IMR-90 (cell line): Measurements from ENCODE around the gene MUC5B. TPM values are rescaled to one million over a fixed set of nuclear protein-coding genes. Genes with fewer than 3 reads are reported as not detected.

ENCODE experiments used
- ATAC-seq: fragments of 200-7000 bp; cut with Tn5 transposase; 2 replicates; pipeline ENCODE4 v1.9.1; 2020; ENCODE audit warnings: low read depth, mild to moderate bottlenecking, moderate library complexity
- BruUV-seq: library from RNA; stranded (reverse); fragments of 400-500 nt; replicated peaks from 2 replicates; lab custom pipeline; 2021; lab: Mats Ljungman, UMichigan
- CTCF ChIA-PET: fragments of 300-600 bp; formaldehyde crosslinking; extraction: SDS; loops from one replicate; lab custom pipeline; 2021; ENCODE audit warnings: antibody characterized with exemption; lab: Yijun Ruan, JAX
- POLR2A ChIA-PET: fragments of 300-600 bp; sonication (Branson Sonifier 250); formaldehyde crosslinking; loops from one replicate; lab custom pipeline; 2022; ENCODE audit warnings: antibody characterized with exemption; ENCODE audit not compliant: unreplicated experiment; lab: Charles Lee
- DNase-seq: peaks from one replicate; pipeline ENCODE4 v3.0.0; 2013
- H2AFZ ChIP-seq: replicated peaks from 2 replicates; pipeline ENCODE3; 2013; ENCODE audit warnings: low read length, mild to moderate bottlenecking; ENCODE audit not compliant: poor library complexity
- H2AK5ac ChIP-seq: 2 replicates; pipeline ENCODE4 v1.6.1; 2013; ENCODE audit warnings: low read depth, low read length, inconsistent platforms
- H2AK9ac ChIP-seq: replicated peaks from 2 replicates; pipeline ENCODE3; 2013; ENCODE audit warnings: mild to moderate bottlenecking, low read depth, low read length, moderate library complexity; ENCODE audit not compliant: poor library complexity
- H2BK120ac ChIP-seq: 2 replicates; pipeline ENCODE4 v1.6.1; 2013; ENCODE audit warnings: low read depth, low read length, inconsistent platforms
- H2BK15ac ChIP-seq: 3 replicates; pipeline ENCODE4 v1.6.1; 2013; ENCODE audit warnings: low read depth, low read length, inconsistent platforms
- H2BK20ac ChIP-seq: 2 replicates; pipeline ENCODE4 v1.6.1; 2013; ENCODE audit warnings: low read depth, mild to moderate bottlenecking, inconsistent platforms, low read length, moderate library complexity
- H2BK5ac ChIP-seq: 2 replicates; pipeline ENCODE4 v1.6.1; 2013; ENCODE audit warnings: mild to moderate bottlenecking, low read depth, low read length, inconsistent platforms; ENCODE audit not compliant: poor library complexity, severe bottlenecking
- H3K14ac ChIP-seq: replicated peaks from 2 replicates; pipeline ENCODE4 v1.6.1; 2013; ENCODE audit warnings: low read depth, low read length, inconsistent platforms
- H3K18ac ChIP-seq: 2 replicates; pipeline ENCODE4 v1.6.1; 2013; ENCODE audit warnings: low read depth, low read length, control low read depth
- H3K23ac ChIP-seq: 2 replicates; pipeline ENCODE4 v1.6.1; 2013; ENCODE audit warnings: low read depth, low read length, inconsistent platforms
- H3K27ac ChIP-seq: 2 replicates; pipeline ENCODE4 v1.5.1; 2013; ENCODE audit warnings: mild to moderate bottlenecking, control low read depth, low read length; ENCODE audit not compliant: insufficient read depth
- H3K27me3 ChIP-seq: 2 replicates; pipeline ENCODE4 v1.6.1; 2013; ENCODE audit warnings: low read length; ENCODE audit not compliant: control insufficient read depth, insufficient read depth
- H3K36me3 ChIP-seq: 2 replicates; pipeline ENCODE4 v1.6.1; 2013; ENCODE audit warnings: low read length, mixed read lengths; ENCODE audit not compliant: control insufficient read depth, insufficient read depth
- H3K4ac ChIP-seq: 2 replicates; pipeline ENCODE4 v1.6.1; 2013; ENCODE audit warnings: low read depth, low read length, inconsistent platforms
- H3K4me1 ChIP-seq: 2 replicates; pipeline ENCODE4 v1.6.1; 2013; ENCODE audit warnings: low read length, mixed read lengths; ENCODE audit not compliant: control insufficient read depth, insufficient read depth
- H3K4me2 ChIP-seq: 2 replicates; pipeline ENCODE4 v1.6.1; 2013; ENCODE audit warnings: low read depth, mild to moderate bottlenecking, control low read depth, low read length, moderate library complexity
- H3K4me3 ChIP-seq: 2 replicates; pipeline ENCODE4 v1.5.1; 2013; ENCODE audit warnings: low read depth, mild to moderate bottlenecking, control low read depth, low read length, moderate library complexity; ENCODE audit not compliant: insufficient read depth
- H3K56ac ChIP-seq: 2 replicates; pipeline ENCODE4 v1.6.1; 2013; ENCODE audit warnings: low read length, inconsistent platforms; ENCODE audit not compliant: insufficient read depth; ENCODE audit errors: extremely low read depth
- H3K79me1 ChIP-seq, 2 experiments: 2 replicates each; pipeline ENCODE4 v1.6.1; 2013; ENCODE audit warnings: low read length in 2 of 2, inconsistent platforms in 1 of 2, low read depth in 1 of 2
- H3K9ac ChIP-seq: 2 replicates; pipeline ENCODE4 v1.6.1; 2013; ENCODE audit warnings: low read depth, low read length, control low read depth
- H3K9me1 ChIP-seq: 2 replicates; pipeline ENCODE4 v1.6.1; 2013; ENCODE audit warnings: low read length, inconsistent platforms; ENCODE audit not compliant: insufficient read depth
- H3K9me3 ChIP-seq: 2 replicates; pipeline ENCODE4 v1.6.1; 2013; ENCODE audit warnings: low read length; ENCODE audit not compliant: control insufficient read depth, insufficient read depth
- H4K20me1 ChIP-seq: 2 replicates; pipeline ENCODE4 v1.6.1; 2013; ENCODE audit warnings: low read length, inconsistent platforms; ENCODE audit not compliant: insufficient read depth
- H4K5ac ChIP-seq: 2 replicates; pipeline ENCODE4 v1.6.1; 2013; ENCODE audit warnings: mild to moderate bottlenecking, low read depth, low read length, control low read depth
- H4K8ac ChIP-seq, 2 experiments: 2 replicates each; pipeline ENCODE4 v1.6.1; 2013; ENCODE audit warnings: low read depth in 2 of 2, low read length in 2 of 2, control low read depth in 1 of 2, inconsistent platforms in 1 of 2
- H4K91ac ChIP-seq: 2 replicates; pipeline ENCODE4 v1.6.1; 2013; ENCODE audit warnings: low read depth, low read length, inconsistent platforms; ENCODE audit not compliant: insufficient read depth
- BHLHE40 ChIP-seq: fragments of 150-350 bp; IDR thresholded peaks from 2 replicates; pipeline ENCODE4 v1.6.1; 2016; ENCODE audit warnings: mild to moderate bottlenecking, low read depth, low read length
- CEBPB ChIP-seq: IDR thresholded peaks from 2 replicates; pipeline ENCODE4 v1.6.1; 2012; ENCODE audit warnings: low read depth, low read length, improper control_type of control experiment
- CHD1 ChIP-seq: IDR thresholded peaks from 2 replicates; pipeline ENCODE4 v1.6.1; 2012; ENCODE audit warnings: low read depth, low read length, improper control_type of control experiment
- FOS ChIP-seq: fragments of 150-350 bp; IDR thresholded peaks from 2 replicates; pipeline ENCODE4 v1.6.1; 2016; ENCODE audit warnings: low read depth, low read length
- MAFK ChIP-seq: IDR thresholded peaks from 2 replicates; pipeline ENCODE4 v1.6.1; 2012; ENCODE audit warnings: low read depth, low read length, improper control_type of control experiment
- MAZ ChIP-seq: IDR thresholded peaks from 2 replicates; pipeline ENCODE4 v1.6.1; 2012; ENCODE audit warnings: low read depth, mild to moderate bottlenecking, low read length, improper control_type of control experiment, moderate library complexity, borderline replicate concordance
- MXI1 ChIP-seq: IDR thresholded peaks from 2 replicates; pipeline ENCODE4 v1.6.1; 2012; ENCODE audit warnings: low read depth, mild to moderate bottlenecking, low read length, moderate library complexity, borderline replicate concordance
- NFE2L2 ChIP-seq: fragments of 150-350 bp; IDR thresholded peaks from 2 replicates; pipeline ENCODE4 v1.6.1; 2016; ENCODE audit warnings: low read depth, mild to moderate bottlenecking, low read length
- POLR2A ChIP-seq: IDR thresholded peaks from 2 replicates; pipeline ENCODE4 v1.6.1; 2012; ENCODE audit warnings: mild to moderate bottlenecking, low read depth, low read length
- RAD21 ChIP-seq: IDR thresholded peaks from 2 replicates; pipeline ENCODE4 v1.6.1; 2012; ENCODE audit warnings: low read length, improper control_type of control experiment
- RCOR1 ChIP-seq: IDR thresholded peaks from 2 replicates; pipeline ENCODE4 v1.6.1; 2012; ENCODE audit warnings: mild to moderate bottlenecking, low read length, improper control_type of control experiment; ENCODE audit not compliant: insufficient replicate concordance
- RFX5 ChIP-seq: IDR thresholded peaks from 2 replicates; pipeline ENCODE4 v1.8.0; 2012; ENCODE audit warnings: low read depth, mild to moderate bottlenecking, low read length, moderate library complexity
- SMC3 ChIP-seq: fragments of 150-350 bp; IDR thresholded peaks from 2 replicates; pipeline ENCODE4 v1.6.1; 2016; ENCODE audit warnings: low read depth, mild to moderate bottlenecking, antibody characterized with exemption, low read length, moderate library complexity
- WGBS, 2 experiments: methylation state at CpG; one replicate each; pipeline versions ENCODE4 v1.1.5 to v1.1.7; 2013; ENCODE audit warnings: missing lambda C conversion rate in 2 of 2; ENCODE audit not compliant: insufficient read length in 1 of 2; ENCODE audit errors: extremely low coverage in 2 of 2; 5-methylcytosine and 5-hydroxymethylcytosine counted together
- dilution Hi-C: fragments of 300-500 bp; cut with HindIII; formaldehyde crosslinking; loops from one replicate; pipeline ENCODE4 v1.14.3; 2018; ENCODE audit warnings: low sequenced_read_pairs; ENCODE audit not compliant: unreplicated experiment
- in situ Hi-C: fragments of 300-500 bp; cut with MboI; formaldehyde crosslinking; loops from 3 replicates; pipeline ENCODE4 v1.14.3; 2019; ENCODE audit warnings: low sequenced_read_pairs, inconsistent platforms, mixed read lengths
- intact Hi-C: fragments of 100-400 bp; cut with micrococcal nuclease; formaldehyde crosslinking; loops from 2 replicates; pipeline ENCODE4 v1.10.0; 2022
- polyA plus RNA-seq, 3 experiments: library from polyadenylated mRNA; depleted of rRNA; stranded (reverse); fragments of >200 nt; gene quantifications; 2 replicates each; pipeline ENCODE4 v1.2.3, GENCODE V29; 2012; ENCODE audit warnings: low replicate concordance in 1 of 3
- total RNA-seq: library from RNA; depleted of rRNA; stranded (reverse); fragments of >200 nt; gene quantifications from 2 replicates; pipeline ENCODE4 v1.2.3, GENCODE V29; 2012
- TF ChIP-seq, protein P1 (sequence below): fragments of 150-350 bp; IDR thresholded peaks from 2 replicates; pipeline ENCODE4 v1.6.1; 2016; ENCODE audit warnings: low read depth, mild to moderate bottlenecking, low read length, moderate library complexity, borderline replicate concordance
- TF ChIP-seq, protein P2 (sequence below): conservative IDR thresholded peaks from 2 replicates; pipeline ENCODE4 v1.5.1; 2012; ENCODE audit warnings: mild to moderate bottlenecking, low read depth, low read length, improper control_type of control experiment
- TF ChIP-seq, protein P3 (sequence below): fragments of 150-350 bp; IDR thresholded peaks from 2 replicates; pipeline ENCODE4 v1.6.1; 2017; ENCODE audit warnings: mild to moderate bottlenecking, antibody characterized with exemption, low read length, low read depth

MUC5B gene
- total and polyA plus RNA-seq, 2 of the 4 experiments (the other 2 are of a cell fraction): not detected

DNA sequence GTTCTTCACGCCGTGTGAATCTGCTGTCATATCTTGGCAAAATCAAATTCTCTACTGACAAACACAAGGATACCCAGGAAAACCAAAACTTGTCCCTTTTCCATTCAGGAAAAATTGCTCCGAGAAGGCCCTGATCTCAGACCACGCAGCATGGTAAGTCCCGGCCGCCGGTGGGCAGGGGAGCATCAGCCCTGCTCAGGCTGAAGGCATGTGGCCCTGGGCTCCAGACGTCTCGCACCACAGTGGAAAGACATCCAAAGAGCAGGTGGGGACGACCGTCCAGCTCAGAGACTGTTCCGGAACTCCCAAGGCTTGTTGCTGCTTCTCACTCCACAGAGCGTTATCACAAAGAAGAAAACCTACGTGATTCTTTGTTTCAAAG, 56.8 kb downstream of the MUC5B start:
- Histone ChIP-seq H4K5ac (no peak overlapping the region), H3K4me3 (no peak overlapping the region), H2AK9ac (no peak overlapping the region), H3K4me2 (no peak overlapping the region), H3K56ac (no peak overlapping the region), H3K9me1 (0 out of 2 replicates have a peak, but pooled peaks cover 3% of the 10 kb centered on the region), H4K91ac (no peak overlapping the region), H3K18ac (no peak overlapping the region), H3K4me1 (no peaks in the 10 kb centered on the region), H3K9ac (no peak overlapping the region), H3K27me3 (no peaks in the 10 kb centered on the region), H3K9me3 (no peaks in the 10 kb centered on the region), H3K36me3 (peaks cover 57% of the 10 kb centered on the region), H2BK5ac (no peak overlapping the region), H3K79me1 (peaks cover 0 to 6% of the 10 kb centered on the region in 2 experiments; a peak in 1 of 4 replicates), H3K4ac (no peak overlapping the region), H3K27ac (no peak overlapping the region), H4K8ac (no peak overlapping the region), H2BK120ac (no peak overlapping the region), H2BK15ac (no peak overlapping the region), H2AFZ (no peak overlapping the region), H3K23ac (no peak overlapping the region), H2AK5ac (no peak overlapping the region), H3K14ac (no peak overlapping the region), H2BK20ac (no peak overlapping the region), H4K20me1 (0 out of 2 replicates have a peak, but pooled peaks cover 10% of the 10 kb centered on the region)
- intact Hi-C loops: no loop called here
- no peak for TF ChIP-seq NFE2L2
- no peak for TF ChIP-seq RFX5
- TF ChIP-seq FOS: no peak
- no peak for TF ChIP-seq CHD1
- TF ChIP-seq RCOR1: no peak
- TF ChIP-seq, protein P1, sequence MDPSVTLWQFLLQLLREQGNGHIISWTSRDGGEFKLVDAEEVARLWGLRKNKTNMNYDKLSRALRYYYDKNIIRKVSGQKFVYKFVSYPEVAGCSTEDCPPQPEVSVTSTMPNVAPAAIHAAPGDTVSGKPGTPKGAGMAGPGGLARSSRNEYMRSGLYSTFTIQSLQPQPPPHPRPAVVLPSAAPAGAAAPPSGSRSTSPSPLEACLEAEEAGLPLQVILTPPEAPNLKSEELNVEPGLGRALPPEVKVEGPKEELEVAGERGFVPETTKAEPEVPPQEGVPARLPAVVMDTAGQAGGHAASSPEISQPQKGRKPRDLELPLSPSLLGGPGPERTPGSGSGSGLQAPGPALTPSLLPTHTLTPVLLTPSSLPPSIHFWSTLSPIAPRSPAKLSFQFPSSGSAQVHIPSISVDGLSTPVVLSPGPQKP: no peak
- TF ChIP-seq, protein P2, sequence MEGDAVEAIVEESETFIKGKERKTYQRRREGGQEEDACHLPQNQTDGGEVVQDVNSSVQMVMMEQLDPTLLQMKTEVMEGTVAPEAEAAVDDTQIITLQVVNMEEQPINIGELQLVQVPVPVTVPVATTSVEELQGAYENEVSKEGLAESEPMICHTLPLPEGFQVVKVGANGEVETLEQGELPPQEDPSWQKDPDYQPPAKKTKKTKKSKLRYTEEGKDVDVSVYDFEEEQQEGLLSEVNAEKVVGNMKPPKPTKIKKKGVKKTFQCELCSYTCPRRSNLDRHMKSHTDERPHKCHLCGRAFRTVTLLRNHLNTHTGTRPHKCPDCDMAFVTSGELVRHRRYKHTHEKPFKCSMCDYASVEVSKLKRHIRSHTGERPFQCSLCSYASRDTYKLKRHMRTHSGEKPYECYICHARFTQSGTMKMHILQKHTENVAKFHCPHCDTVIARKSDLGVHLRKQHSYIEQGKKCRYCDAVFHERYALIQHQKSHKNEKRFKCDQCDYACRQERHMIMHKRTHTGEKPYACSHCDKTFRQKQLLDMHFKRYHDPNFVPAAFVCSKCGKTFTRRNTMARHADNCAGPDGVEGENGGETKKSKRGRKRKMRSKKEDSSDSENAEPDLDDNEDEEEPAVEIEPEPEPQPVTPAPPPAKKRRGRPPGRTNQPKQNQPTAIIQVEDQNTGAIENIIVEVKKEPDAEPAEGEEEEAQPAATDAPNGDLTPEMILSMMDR: no peak
- no peak for TF ChIP-seq MAFK
- TF ChIP-seq, protein P3, sequence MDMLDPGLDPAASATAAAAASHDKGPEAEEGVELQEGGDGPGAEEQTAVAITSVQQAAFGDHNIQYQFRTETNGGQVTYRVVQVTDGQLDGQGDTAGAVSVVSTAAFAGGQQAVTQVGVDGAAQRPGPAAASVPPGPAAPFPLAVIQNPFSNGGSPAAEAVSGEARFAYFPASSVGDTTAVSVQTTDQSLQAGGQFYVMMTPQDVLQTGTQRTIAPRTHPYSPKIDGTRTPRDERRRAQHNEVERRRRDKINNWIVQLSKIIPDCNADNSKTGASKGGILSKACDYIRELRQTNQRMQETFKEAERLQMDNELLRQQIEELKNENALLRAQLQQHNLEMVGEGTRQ: no peak
- no peak for TF ChIP-seq MXI1
- no peak for TF ChIP-seq CEBPB
- no peak for TF ChIP-seq MAZ
- TF ChIP-seq POLR2A: no peak
- TF ChIP-seq BHLHE40: no peak
- no peak for TF ChIP-seq RAD21
- TF ChIP-seq SMC3: no peak
- CTCF ChIA-PET: no interaction called here
- dilution Hi-C loops: no loop called here
- DNase-seq (no peak), ATAC-seq (no peak)
- POLR2A ChIA-PET: no interaction called here
- in situ Hi-C loops: no loop called here
- no TSS peak for BruUV-seq
- WGBS, 2 experiments: 98% methylated on average over 13 of the region's 14 CpGs; no CpG with 5 or more reads in 1 of the 2 experiments
